HG02973 (cell line): Measurements from ENCODE around the gene NTRK3.

ENCODE experiments used
- ATAC-seq: cut with Tn5 transposase; IDR thresholded peaks from one replicate; pipeline ENCODE4 v1.9.1; 2021; ENCODE audit warnings: moderate library complexity; ENCODE audit not compliant: unreplicated experiment

Gene NTRK3

DNA sequence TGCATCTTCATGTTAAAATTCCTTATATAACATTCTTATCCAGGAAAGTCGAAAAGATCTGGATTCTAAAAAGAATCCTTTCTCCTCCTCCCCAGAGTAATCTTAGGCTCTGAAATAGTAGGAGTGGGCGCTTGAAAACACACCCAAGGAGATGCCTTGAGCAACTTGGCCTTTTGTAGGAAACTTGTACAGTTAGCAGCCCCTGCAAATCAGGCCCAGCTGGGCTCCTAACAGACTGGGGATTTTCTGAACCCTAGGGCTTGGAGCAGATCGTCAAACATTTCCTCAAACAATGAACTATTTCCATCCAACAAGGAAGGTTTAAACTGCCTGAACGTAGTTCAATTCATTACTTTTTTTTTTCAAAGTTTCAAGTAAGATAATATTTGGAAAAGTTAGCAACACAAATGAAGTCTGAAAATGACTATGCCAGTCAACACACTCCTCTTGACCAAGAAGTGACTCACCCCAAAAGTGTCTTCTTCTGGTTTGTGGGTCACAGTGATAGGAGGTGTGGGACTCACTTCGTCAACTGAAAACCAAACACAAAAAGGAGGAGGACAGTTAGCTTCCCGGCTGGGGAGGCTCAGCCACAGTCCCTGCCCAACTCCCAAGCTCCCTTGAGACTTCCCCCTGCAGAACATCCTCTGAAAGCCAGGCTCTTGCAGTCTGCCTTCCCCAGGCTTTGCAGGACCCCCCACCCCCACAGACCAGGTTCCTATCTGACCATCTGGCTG, 129.7 kb downstream of the NTRK3 start:
- ATAC-seq, result no peak

DNA sequence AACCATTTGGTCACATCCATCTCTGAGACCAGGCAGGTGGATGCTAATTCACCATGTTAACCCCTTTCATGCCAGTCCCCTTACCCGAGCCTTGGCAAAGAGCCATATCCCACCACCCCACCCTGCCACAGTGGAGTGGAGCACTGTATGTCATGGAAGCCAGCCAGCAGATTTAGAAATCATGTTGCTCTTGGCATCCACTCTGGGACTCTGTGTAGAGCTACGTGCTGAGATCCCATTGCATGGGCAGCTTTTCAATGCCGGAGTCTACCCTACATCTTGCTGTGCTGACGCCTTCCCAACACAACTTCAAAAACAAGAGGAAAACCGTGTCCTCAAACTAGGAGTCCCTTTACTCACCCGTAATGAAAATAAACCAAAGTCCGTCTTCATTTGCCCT, 131.0 kb downstream of the NTRK3 start:
- no peak for ATAC-seq

DNA sequence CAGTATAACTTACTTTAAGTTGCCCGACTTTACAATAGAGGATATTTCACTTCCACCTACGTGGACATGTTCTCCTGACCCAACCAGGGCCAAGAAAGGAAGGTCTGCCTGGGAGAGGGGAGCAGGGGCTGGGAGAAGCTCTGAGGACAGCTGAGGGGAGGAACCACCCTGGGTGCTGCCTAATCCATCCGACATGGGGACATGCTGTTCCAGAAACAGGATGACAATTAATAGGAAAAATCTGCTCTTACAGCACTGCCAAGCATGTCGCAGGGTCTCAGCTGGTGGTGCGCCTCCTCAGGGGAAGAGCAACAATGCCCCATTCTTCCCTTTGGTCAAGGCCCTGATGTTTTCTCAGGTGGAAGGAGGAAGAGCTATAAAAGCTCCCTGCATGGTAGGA, 132.3 kb downstream of the NTRK3 start:
- ATAC-seq, result no peak

GRCh38 chr15:88121968-88122530, 134.5 kb downstream of the NTRK3 start:
- ATAC-seq, result no peak

DNA sequence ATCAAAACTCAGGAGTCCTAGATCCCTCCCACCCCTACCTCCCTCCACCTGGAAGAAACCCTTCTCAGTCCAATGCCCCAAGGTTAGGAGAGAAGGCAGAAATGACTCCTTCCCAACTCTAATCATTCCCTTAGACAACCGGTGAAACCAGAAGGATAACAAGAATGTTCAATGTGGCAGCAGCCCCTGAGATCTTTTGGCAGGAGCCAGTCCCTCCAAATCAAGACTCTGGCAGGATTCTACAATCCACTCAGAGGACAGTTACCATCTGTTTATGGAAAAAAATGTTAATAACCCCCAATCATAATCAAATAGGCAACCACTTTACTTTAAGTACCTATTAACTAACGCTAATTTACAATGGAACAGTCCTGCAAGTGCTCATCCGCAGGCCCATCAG, 136.5 kb downstream of the NTRK3 start:
- no peak for ATAC-seq

GRCh38 chr15:88118741-88119140, 137.8 kb downstream of the NTRK3 start:
- no peak for ATAC-seq

- no peak for ATAC-seq
These were observed 138.5 kb downstream of the NTRK3 start for GRCh38 chr15:88118035-88118434.

GRCh38 chr15:88115486-88116152, 140.9 kb downstream of the NTRK3 start:
- no peak for ATAC-seq

DNA sequence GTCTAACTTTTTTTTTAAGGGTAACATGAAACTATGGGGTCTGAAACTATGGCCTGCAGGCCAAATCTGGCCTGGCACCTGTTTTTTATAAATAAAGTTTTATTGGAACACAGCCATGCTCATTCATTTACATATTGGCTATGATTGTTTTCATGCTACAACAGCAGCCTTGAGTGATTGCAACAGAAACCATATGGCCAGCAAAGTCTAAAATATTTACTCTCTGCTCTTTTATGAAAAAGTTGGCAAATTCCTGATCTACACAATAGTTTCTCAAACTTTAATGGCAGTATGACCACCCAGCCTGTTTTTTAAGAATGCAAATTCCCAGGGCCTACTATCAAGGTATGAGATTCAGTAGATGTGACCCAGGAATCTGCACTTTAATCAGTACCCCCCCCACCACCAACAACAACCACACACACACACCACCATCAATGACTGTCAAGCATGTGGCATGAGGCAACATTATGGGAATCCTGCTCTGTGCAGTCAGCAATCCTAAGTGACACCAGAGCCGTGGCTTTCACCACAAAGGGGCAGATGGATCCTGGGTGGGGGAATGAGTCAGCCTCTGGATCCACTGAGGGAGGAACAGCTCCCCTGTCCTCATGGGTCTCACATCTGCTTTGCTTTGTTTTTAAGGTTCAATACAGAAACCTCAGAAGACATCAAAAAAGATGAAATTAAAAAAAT, 142.8 kb downstream of the NTRK3 start:
- no peak for ATAC-seq

DNA sequence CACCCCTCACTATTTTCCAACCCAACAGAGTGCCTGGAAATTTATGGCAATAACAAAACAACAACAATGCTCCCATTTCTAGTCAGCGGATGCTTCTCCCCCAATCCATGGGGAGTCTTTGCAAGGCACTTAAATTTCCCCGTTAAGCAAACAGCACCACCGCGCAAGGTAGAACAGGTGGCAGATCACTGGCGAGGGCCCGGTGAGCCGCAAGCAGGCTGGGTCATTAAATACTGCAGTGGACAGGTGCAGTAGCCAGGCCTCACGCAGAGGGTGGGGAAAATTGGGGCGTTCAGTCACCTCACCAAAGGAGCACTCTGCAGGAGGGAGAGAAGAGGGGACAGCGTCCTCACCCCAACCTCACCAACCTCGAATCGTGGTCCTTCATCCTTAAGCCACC, 147.5 kb downstream of the NTRK3 start:
- no peak for ATAC-seq

- no peak for ATAC-seq
These were observed 148.1 kb downstream of the NTRK3 start for GRCh38 chr15:88108477-88108876.

GRCh38 chr15:88106074-88106473, 150.5 kb downstream of the NTRK3 start:
- no peak for ATAC-seq

DNA sequence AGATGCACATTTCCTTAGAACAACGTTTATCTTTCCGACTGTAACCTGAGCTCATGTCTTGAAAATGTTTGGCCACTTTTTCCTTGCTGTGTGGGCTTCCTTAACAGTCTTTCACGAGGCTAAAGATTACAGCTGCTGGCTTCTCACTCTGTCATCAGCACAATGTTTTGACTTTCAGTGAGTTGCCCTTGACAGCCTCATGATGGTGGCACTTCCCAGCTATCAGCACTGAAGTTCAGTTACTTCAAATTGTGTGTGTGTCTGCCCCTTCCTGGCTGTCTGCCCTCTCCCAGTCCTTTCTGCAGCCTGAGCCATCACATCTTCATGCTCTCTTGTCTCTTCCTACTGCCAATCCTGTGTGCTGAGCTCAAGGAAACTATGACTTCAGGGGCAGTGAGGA, 152.2 kb downstream of the NTRK3 start:
- no peak for ATAC-seq

DNA sequence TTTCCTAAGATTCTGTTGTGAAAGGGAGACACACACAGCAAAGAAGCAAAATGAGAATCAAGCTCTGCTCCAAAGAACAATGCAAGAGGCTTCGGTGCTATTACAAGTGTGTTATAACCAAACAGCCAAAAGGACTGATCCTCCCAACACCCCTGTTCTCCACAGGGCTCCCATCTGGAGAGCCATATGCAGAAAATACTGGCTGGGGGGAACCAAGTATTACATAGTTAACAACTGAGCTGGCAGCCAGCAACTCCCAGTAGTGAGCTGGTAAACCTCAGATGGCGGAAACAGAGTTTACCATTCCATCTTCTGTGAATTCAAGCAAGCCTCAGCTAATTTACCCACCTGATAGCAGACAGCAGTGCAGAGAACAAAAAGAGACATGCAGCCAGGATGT, 156.4 kb downstream of the NTRK3 start:
- ATAC-seq, result no peak

DNA sequence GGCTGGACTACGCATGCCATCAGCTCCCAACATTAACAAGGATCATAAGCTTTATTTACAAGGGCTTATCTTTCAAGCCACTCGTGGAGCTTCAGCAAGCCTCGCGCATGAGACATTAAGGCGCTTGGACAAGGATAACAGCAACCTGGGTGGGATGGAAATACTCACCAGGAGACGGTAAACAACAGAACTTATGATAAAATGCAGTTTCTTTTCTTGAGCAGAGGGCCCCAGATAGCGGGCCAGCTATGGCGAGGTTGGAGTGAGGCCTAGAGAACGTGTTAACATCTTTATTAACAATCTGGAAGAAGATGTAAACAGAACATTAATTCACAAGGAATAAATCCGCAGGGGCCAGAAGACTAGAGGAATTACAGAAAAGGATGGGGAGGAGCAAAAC, 158.2 kb downstream of the NTRK3 start:
- ATAC-seq, result no peak

DNA sequence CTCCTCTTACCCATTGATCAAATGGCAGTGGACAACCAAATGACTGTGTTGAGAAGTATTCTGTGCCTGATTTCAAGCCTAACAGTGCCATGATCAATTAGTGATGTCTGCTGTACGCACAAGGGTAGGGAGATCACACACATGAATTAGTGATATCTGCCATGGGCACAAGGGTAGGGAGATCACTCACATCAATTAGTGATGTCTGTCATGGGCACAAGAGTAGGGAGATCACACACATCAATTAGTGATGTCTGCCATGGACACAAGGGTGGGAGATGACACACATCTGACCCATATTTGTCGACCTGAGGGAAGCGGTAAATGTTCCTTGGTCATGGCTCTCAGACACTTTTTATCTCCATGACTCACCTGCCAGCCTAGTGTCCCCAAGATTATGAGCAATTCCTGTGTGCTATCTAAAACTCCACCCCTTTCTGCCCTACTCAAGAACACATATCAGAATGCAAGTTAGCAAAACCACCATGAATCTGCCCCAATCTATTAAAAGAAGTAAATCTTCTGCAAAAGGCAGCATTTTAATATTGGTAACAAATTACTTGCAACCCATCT, 165.0 kb downstream of the NTRK3 start:
- no peak for ATAC-seq

- ATAC-seq, result no peak
These were observed 166.0 kb downstream of the NTRK3 start for GRCh38 chr15:88090481-88091011.

DNA sequence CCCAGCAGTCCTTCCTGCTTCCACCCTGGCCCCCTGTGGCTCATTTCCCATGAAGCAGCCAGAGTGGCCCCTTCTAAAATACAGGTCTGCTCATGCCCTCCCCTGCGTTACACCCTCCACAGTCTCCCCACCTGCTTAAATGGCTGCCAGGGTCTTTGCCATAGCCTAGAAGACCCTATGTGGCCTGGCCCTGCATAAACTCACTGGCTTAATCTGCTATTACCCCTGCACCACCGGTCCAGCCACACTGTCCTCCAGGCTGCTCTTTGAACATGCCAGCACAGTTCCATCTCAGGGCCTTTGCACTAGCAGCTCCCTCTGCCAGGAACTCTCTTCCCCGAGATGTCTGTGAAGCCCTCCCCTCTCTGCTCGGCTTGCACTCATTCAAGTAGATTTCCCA, 166.8 kb downstream of the NTRK3 start:
- no peak for ATAC-seq

DNA sequence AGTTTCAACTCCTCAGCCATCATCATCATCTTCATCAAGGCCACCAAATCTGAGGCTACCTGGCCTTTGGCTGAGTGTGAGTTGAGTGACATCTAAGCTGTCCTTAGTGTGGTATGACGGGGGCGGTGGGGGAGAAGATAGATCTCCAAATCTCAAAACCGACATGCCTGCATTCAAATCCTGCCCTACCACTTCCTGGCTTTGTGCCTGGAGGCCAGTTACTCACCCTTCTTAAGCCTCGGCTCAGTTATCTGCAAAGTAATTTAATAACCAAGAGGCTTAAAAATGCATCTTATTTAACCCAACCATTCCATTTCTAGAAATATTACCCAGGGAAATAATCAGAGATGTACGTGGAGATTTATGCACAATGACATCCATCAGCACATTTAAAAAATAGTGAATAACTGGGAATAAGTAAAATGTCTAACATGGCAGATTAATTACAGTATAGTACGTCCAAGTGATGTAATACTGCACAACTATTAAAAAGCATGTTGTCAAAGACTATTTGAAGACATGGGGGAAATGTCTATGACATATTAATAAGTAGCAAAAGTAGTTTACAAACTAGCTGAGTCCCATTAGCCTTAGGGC, 167.4 kb downstream of the NTRK3 start:
- no peak for ATAC-seq

- no peak for ATAC-seq
These were observed 172.5 kb downstream of the NTRK3 start for GRCh38 chr15:88083811-88084760.
